ENCODE measurements around the gene CPNE6. TPM values are rescaled to one million over a fixed set of nuclear protein-coding genes. Genes with fewer than 3 reads are reported as not detected.

Gene CPNE6
- total RNA-seq, 2 donors from 2014 or later = 0.12 to 0.14 TPM

Other genes starting within 250 kb of the CPNE6 start
- 10 to 100 TPM; 21.6 to 24.4 TPM for gene DHRS4, start 117.8 kb upstream of the CPNE6 start, total RNA-seq
- gene DHRS4L2, start 82.6 kb upstream of the CPNE6 start, total RNA-seq = 10 to 100 TPM; 24.7 to 27.2 TPM
- 1 to 10 TPM; 1.9 to 2.1 TPM for gene CARMIL3, start 19.6 kb upstream of the CPNE6 start, total RNA-seq
- 100 to 1,000 TPM; 161 to 180 TPM for gene PCK2, start 22.7 kb downstream of the CPNE6 start, total RNA-seq
- gene DCAF11, start 43.2 kb downstream of the CPNE6 start, total RNA-seq = 100 to 1,000 TPM; 109 to 124 TPM
- 1 to 10 TPM; 5.2 TPM for gene NRL, start 43.4 kb downstream of the CPNE6 start, total RNA-seq
- 1 to 10 TPM in 1 of 2 donors, under 1 TPM in 1; 0.46 to 2.2 TPM for gene FITM1, start 59.1 kb downstream of the CPNE6 start, total RNA-seq
- gene PSME1, start 64.6 kb downstream of the CPNE6 start, total RNA-seq = 100 to 1,000 TPM; 342 to 378 TPM
- 10 to 100 TPM; 38.0 to 56.5 TPM for gene EMC9, start 70.0 kb downstream of the CPNE6 start, total RNA-seq
- 100 to 1,000 TPM; 369 to 376 TPM for gene PSME2, start 75.0 kb downstream of the CPNE6 start, total RNA-seq
- gene RNF31, start 75.9 kb downstream of the CPNE6 start, total RNA-seq = 10 to 100 TPM; 88.7 to 90.6 TPM
- gene IRF9, start 89.7 kb downstream of the CPNE6 start, total RNA-seq = 100 to 1,000 TPM; 245 to 263 TPM
- 10 to 100 TPM; 48.0 to 57.9 TPM for gene REC8, start 100.5 kb downstream of the CPNE6 start, total RNA-seq
- gene IPO4, start 117.3 kb downstream of the CPNE6 start, total RNA-seq = 10 to 100 TPM; 30.9 to 38.0 TPM
- gene TM9SF1, start 123.9 kb downstream of the CPNE6 start, total RNA-seq = 10 to 100 TPM; 27.4 to 32.5 TPM
- under 1 TPM in 1 of 2 donors, not detected in 1; 0.88 TPM for gene TSSK4, start 134.1 kb downstream of the CPNE6 start, total RNA-seq
- gene CHMP4A, start 141.9 kb downstream of the CPNE6 start, total RNA-seq = 100 to 1,000 TPM; 105 to 119 TPM
- 10 to 100 TPM; 16.8 to 20.2 TPM for gene MDP1, start 144.5 kb downstream of the CPNE6 start, total RNA-seq
- 100 to 1,000 TPM; 127 to 148 TPM for gene NEDD8, start 160.8 kb downstream of the CPNE6 start, total RNA-seq
- gene GMPR2, start 161.4 kb downstream of the CPNE6 start, total RNA-seq = 10 to 100 TPM; 67.5 to 75.5 TPM
- gene TINF2, start 171.1 kb downstream of the CPNE6 start, total RNA-seq = 100 to 1,000 TPM in 1 of 2 donors, 10 to 100 TPM in 1; 87.7 to 103 TPM
- gene TGM1, start 191.6 kb downstream of the CPNE6 start, total RNA-seq = 10 to 100 TPM in 1 of 2 donors, 1 to 10 TPM in 1; 9.3 to 14.0 TPM
- 10 to 100 TPM; 53.8 to 56.2 TPM for gene RABGGTA, start 200.0 kb downstream of the CPNE6 start, total RNA-seq
- gene DHRS1, start 228.2 kb downstream of the CPNE6 start, total RNA-seq = 10 to 100 TPM; 28.5 to 29.0 TPM
- gene NOP9, start 228.3 kb downstream of the CPNE6 start, total RNA-seq = 10 to 100 TPM; 31.7 to 34.0 TPM
- gene CIDEB, start 236.4 kb downstream of the CPNE6 start, total RNA-seq = 10 to 100 TPM; 11.6 to 12.9 TPM
- gene LTB4R2, start 238.6 kb downstream of the CPNE6 start, total RNA-seq = 10 to 100 TPM; 21.5 to 23.4 TPM
- gene LTB4R, start 239.9 kb downstream of the CPNE6 start, total RNA-seq = 10 to 100 TPM; 27.1 to 28.5 TPM

Measured in activated T-cell treated with anti-CD3 and anti-CD28 coated beads, Interleukin-2, amount 50 U/mL, for 72 hours (primary cell).